ENCODE results near the gene SIGMAR1.

DNA sequence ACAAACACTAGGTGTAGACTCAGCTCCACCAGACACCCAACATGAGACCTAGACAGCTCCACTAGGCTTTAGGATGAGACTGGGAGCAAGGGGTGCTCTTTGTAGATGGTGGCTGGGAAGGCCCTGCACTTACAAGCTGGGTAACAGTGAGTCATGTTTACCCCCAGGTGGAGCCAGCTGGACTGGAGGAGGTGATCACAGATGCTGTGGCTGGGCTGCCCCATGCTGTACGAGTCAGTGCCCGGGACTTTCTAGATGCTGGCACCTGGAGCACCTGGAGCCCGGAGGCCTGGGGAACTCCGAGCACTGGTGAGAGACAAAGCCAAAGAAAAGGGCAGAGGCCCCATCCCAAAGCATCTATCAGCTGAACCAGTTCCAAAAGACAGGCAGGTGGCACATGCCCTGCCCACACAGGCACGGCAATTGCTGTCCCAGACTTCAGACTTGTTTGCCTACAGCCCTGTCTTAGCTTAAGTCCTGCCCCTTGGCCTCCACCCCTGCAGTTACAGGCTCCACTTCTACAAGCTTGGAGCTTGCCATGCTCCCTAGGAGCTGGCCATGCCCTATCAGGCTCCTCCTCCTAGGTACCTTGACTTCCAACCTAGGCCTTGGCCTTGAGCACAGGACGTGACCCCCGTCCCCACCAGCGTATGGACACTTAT is 22.1 kb upstream of the SIGMAR1 start:
- TF ChIP-seq, protein P1, sequence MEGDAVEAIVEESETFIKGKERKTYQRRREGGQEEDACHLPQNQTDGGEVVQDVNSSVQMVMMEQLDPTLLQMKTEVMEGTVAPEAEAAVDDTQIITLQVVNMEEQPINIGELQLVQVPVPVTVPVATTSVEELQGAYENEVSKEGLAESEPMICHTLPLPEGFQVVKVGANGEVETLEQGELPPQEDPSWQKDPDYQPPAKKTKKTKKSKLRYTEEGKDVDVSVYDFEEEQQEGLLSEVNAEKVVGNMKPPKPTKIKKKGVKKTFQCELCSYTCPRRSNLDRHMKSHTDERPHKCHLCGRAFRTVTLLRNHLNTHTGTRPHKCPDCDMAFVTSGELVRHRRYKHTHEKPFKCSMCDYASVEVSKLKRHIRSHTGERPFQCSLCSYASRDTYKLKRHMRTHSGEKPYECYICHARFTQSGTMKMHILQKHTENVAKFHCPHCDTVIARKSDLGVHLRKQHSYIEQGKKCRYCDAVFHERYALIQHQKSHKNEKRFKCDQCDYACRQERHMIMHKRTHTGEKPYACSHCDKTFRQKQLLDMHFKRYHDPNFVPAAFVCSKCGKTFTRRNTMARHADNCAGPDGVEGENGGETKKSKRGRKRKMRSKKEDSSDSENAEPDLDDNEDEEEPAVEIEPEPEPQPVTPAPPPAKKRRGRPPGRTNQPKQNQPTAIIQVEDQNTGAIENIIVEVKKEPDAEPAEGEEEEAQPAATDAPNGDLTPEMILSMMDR (conservative IDR thresholded peaks at IDR 0.05), result no peak
- no peak for TF ChIP-seq ZFX (IDR thresholded peaks at IDR 0.05)

Data from C4-2B (cell line).